Thyroid gland (tissue), 4 donors: ENCODE measurements around the gene RASA3. TPM values are rescaled to one million over a fixed set of nuclear protein-coding genes. Genes with fewer than 3 reads are reported as not detected.

ENCODE experiments used
- DNase-seq, 2 donors: peaks; one replicate each; pipeline ENCODE4 v3.0.0-alpha.2; 2019
- H3K27ac ChIP-seq, 3 donors: fragments of 200-600 bp; sonication (generic); 1 replicate in 2 of 3; 2 replicates in 1 of 3; pipeline ENCODE4 v1.5.1; 2016 to 2019; ENCODE audit warnings: mild to moderate bottlenecking in 1 of 3, moderate library complexity in 1 of 3
- H3K27me3 ChIP-seq: fragments of 200-600 bp; sonication (generic); one replicate; pipeline ENCODE4 v1.5.1; 2019
- H3K36me3 ChIP-seq, 2 donors: fragments of 200-600 bp; sonication (generic); one replicate each; pipeline ENCODE4 v1.5.1; 2016 to 2019
- H3K4me1 ChIP-seq, 2 donors: fragments of 200-600 bp; sonication (generic); one replicate each; pipeline ENCODE4 v1.5.1; 2017 to 2019
- H3K4me3 ChIP-seq, 3 donors: fragments of 200-600 bp; sonication (generic); replicated peaks in 1 of 3; 1 replicate in 2 of 3; 2 replicates in 1 of 3; pipeline ENCODE4 v1.5.1; 2016; ENCODE audit warnings: mild to moderate bottlenecking in 1 of 3
- H3K9me3 ChIP-seq: fragments of 200-600 bp; sonication (generic); one replicate; pipeline ENCODE4 v1.5.1; 2017
- CTCF ChIP-seq, 6 experiments: fragments of 200-600 bp in 3 of 6; fragments of 450-650 bp in 3 of 6; sonication (generic) in 3 of 6; IDR thresholded peaks; one replicate each; pipeline ENCODE4 v1.5.1; 2016 to 2019; ENCODE audit warnings: antibody characterized with exemption in 6 of 6, mild to moderate bottlenecking in 2 of 6, inconsistent platforms in 1 of 6, moderate library complexity in 1 of 6
- POLR2A ChIP-seq, 2 donors: fragments of 450-650 bp; IDR thresholded peaks; one replicate each; pipeline ENCODE4 v1.6.1; 2017; ENCODE audit warnings: antibody characterized with exemption in 2 of 2, mild to moderate bottlenecking in 2 of 2, moderate library complexity in 1 of 2
- WGBS, 2 donors: methylation state at CpG; one replicate each; pipeline ENCODE4 v1.1.5; 2017; 5-methylcytosine and 5-hydroxymethylcytosine counted together
- intact Hi-C: fragments of 100-400 bp; cut with DNase I; formaldehyde crosslinking; loops from one replicate; pipeline ENCODE4 v1.15.1; 2023
- total RNA-seq, 4 donors: library from RNA; depleted of rRNA; stranded (reverse); fragments of >200 nt; gene quantifications; one replicate each; pipeline ENCODE4 v1.2.3, GENCODE V29; 2016

Gene RASA3
- total RNA-seq, 4 donors from 2014 or later: 22.3 to 32.3 (median 25.5) TPM

GRCh38 chr13:114110091-114110829, 22.2 kb downstream of the RASA3 start:
- intact Hi-C loops: no loop called here
- Histone ChIP-seq H3K36me3 (no peaks in the 10 kb centered on the region), H3K4me1 (peaks cover 5 to 15% of the 10 kb centered on the region in 2 donors), H3K27me3 (no peaks in the 10 kb centered on the region), H3K27ac (no peak overlapping the region), H3K9me3 (no peaks in the 10 kb centered on the region), H3K4me3 (no peak overlapping the region)
- DNase-seq: no peak
- WGBS, 2 donors: 72 to 74% methylated on average over 22 to 25 of the region's 25 CpGs
- TF ChIP-seq POLR2A (IDR thresholded peaks at IDR 0.05) (no peak), CTCF (IDR thresholded peaks at IDR 0.05) (no peak)

GRCh38 chr13:114109641-114110041, 22.8 kb downstream of the RASA3 start:
- TF ChIP-seq CTCF (IDR thresholded peaks at IDR 0.05) (no peak), POLR2A (IDR thresholded peaks at IDR 0.05) (no peak)
- intact Hi-C loops: no loop called here
- 88 to 90% methylated on average over 17 to 24 of the region's 24 CpGs for WGBS, 2 donors
- Histone ChIP-seq H3K36me3 (no peaks in the 10 kb centered on the region), H3K9me3 (no peaks in the 10 kb centered on the region), H3K27ac (no peak overlapping the region), H3K27me3 (no peaks in the 10 kb centered on the region), H3K4me1 (peaks cover 5 to 15% of the 10 kb centered on the region in 2 donors), H3K4me3 (no peak overlapping the region)
- no peak for DNase-seq

GRCh38 chr13:114108894-114109293, 23.5 kb downstream of the RASA3 start:
- no peaks in the 10 kb centered on the region for H3K27me3 ChIP-seq
- peaks cover 5 to 15% of the 10 kb centered on the region in 2 donors for H3K4me1 ChIP-seq
- no peak for DNase-seq
- intact Hi-C loops: no loop called here
- 89 to 94% methylated on average over 12 to 20 of the region's 20 CpGs for WGBS, 2 donors
- TF ChIP-seq POLR2A (IDR thresholded peaks at IDR 0.05) (no peak), CTCF (IDR thresholded peaks at IDR 0.05) (no peak)
- H3K36me3 ChIP-seq: no peaks in the 10 kb centered on the region
- no peaks in the 10 kb centered on the region for H3K9me3 ChIP-seq
- H3K27ac ChIP-seq: no peak overlapping the region
- H3K4me3 ChIP-seq: no peak overlapping the region

- DNase-seq: no peak
- Histone ChIP-seq H3K4me3 (no peak overlapping the region), H3K27me3 (no peaks in the 10 kb centered on the region), H3K9me3 (no peaks in the 10 kb centered on the region), H3K27ac (no peak overlapping the region), H3K36me3 (no peaks in the 10 kb centered on the region), H3K4me1 (peaks cover 5 to 15% of the 10 kb centered on the region in 2 donors)
- 89 to 97% methylated on average over 32 to 33 of the region's 33 CpGs for WGBS, 2 donors
- intact Hi-C loops: no loop called here
- no peak for TF ChIP-seq POLR2A (IDR thresholded peaks at IDR 0.05)
- TF ChIP-seq CTCF (IDR thresholded peaks at IDR 0.05): no peak
Measured at GRCh38 chr13:114108141-114108761, 24.2 kb downstream of the RASA3 start.

- no peaks in the 10 kb centered on the region for H3K27me3 ChIP-seq
- peak; percentile 66 to 81 for DNase-seq
- no peaks in the 10 kb centered on the region for H3K9me3 ChIP-seq
- H3K4me3 ChIP-seq: no peak overlapping the region
- 20 to 41% methylated on average over 7 to 9 of the region's 12 CpGs for WGBS, 2 donors
- intact Hi-C loops: no loop called here
- TF ChIP-seq POLR2A (IDR thresholded peaks at IDR 0.05) (no peak), CTCF (IDR thresholded peaks at IDR 0.05) (no peak)
- no peaks in the 10 kb centered on the region for H3K36me3 ChIP-seq
- H3K27ac ChIP-seq: no peak overlapping the region
- H3K4me1 ChIP-seq: peaks cover 5 to 15% of the 10 kb centered on the region in 2 donors
Measured at GRCh38 chr13:114107686-114108081, 24.7 kb downstream of the RASA3 start.
